PFSK-1 (cell line): Measurements from ENCODE around the gene TMTC2.

Source experiments
- FOXP2 ChIP-seq: optimal IDR thresholded peaks from 2 replicates; pipeline ENCODE3; 2011; ENCODE audit warnings: borderline replicate concordance, control low read depth, inconsistent platforms; ENCODE audit not compliant: insufficient read depth; ENCODE audit errors: extremely low read length, extremely low read depth
- POLR2AphosphoS5 ChIP-seq: IDR thresholded peaks from 2 replicates; pipeline ENCODE4 v1.6.1; 2012; ENCODE audit warnings: low read depth, mild to moderate bottlenecking, control low read depth, low read length, moderate library complexity
- SIN3A ChIP-seq: IDR thresholded peaks from 2 replicates; pipeline ENCODE4 v1.6.1; 2012; ENCODE audit warnings: mild to moderate bottlenecking, low read length, moderate library complexity, borderline replicate concordance; ENCODE audit not compliant: insufficient read depth
- TAF1 ChIP-seq: IDR thresholded peaks from 2 replicates; pipeline ENCODE4 v1.6.1; 2012; ENCODE audit warnings: low read length, control low read depth, borderline replicate concordance; ENCODE audit not compliant: insufficient read depth
- TF ChIP-seq, protein P1 (sequence below), 2 experiments: IDR thresholded peaks; 2 replicates each; pipeline versions ENCODE4 v1.6.1 to v1.8.0; 2011 to 2012; ENCODE audit warnings: low read depth in 2 of 2, low read length in 2 of 2, control low read depth in 1 of 2, inconsistent platforms in 1 of 2, mild to moderate bottlenecking in 1 of 2, moderate library complexity in 1 of 2; ENCODE audit not compliant: insufficient read depth in 1 of 2

The TMTC2 gene

DNA sequence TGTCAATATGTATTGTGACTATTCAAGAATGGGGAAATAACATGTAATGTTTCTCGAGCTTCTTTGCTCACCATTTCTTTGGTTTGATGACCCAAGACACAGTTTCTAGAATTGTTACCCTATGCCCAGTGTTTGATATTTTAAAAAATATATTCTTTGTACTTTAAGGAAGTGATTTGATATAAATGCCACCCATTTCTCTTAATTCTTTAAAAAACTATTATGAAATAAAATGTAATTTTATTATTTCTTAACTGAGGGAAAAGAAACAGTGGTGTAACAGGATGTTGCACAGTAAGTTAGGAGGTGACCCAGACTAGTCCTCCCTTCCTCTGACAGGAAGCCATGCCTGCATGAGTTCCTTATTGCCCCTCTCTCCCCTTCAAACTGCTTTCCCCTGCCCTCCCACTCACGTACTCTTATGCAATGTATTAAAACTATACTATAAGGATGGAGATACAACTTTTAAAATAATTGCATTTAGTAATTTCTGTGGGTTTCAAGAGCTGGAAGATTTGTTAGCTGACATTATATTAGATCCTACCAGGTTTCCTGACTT lies 279.4 kb downstream of the TMTC2 start:
- no peak for TF ChIP-seq SIN3A
- TF ChIP-seq POLR2AphosphoS5, result no peak
- TF ChIP-seq FOXP2, result no peak
- TF ChIP-seq, protein P1, sequence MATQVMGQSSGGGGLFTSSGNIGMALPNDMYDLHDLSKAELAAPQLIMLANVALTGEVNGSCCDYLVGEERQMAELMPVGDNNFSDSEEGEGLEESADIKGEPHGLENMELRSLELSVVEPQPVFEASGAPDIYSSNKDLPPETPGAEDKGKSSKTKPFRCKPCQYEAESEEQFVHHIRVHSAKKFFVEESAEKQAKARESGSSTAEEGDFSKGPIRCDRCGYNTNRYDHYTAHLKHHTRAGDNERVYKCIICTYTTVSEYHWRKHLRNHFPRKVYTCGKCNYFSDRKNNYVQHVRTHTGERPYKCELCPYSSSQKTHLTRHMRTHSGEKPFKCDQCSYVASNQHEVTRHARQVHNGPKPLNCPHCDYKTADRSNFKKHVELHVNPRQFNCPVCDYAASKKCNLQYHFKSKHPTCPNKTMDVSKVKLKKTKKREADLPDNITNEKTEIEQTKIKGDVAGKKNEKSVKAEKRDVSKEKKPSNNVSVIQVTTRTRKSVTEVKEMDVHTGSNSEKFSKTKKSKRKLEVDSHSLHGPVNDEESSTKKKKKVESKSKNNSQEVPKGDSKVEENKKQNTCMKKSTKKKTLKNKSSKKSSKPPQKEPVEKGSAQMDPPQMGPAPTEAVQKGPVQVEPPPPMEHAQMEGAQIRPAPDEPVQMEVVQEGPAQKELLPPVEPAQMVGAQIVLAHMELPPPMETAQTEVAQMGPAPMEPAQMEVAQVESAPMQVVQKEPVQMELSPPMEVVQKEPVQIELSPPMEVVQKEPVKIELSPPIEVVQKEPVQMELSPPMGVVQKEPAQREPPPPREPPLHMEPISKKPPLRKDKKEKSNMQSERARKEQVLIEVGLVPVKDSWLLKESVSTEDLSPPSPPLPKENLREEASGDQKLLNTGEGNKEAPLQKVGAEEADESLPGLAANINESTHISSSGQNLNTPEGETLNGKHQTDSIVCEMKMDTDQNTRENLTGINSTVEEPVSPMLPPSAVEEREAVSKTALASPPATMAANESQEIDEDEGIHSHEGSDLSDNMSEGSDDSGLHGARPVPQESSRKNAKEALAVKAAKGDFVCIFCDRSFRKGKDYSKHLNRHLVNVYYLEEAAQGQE (IDR thresholded peaks at IDR 0.05; ENCODE audit: insufficient read depth in 1 of 2, low read depth in 2 of 2, low read length in 2 of 2), result no peak
- no peak for TF ChIP-seq TAF1

DNA sequence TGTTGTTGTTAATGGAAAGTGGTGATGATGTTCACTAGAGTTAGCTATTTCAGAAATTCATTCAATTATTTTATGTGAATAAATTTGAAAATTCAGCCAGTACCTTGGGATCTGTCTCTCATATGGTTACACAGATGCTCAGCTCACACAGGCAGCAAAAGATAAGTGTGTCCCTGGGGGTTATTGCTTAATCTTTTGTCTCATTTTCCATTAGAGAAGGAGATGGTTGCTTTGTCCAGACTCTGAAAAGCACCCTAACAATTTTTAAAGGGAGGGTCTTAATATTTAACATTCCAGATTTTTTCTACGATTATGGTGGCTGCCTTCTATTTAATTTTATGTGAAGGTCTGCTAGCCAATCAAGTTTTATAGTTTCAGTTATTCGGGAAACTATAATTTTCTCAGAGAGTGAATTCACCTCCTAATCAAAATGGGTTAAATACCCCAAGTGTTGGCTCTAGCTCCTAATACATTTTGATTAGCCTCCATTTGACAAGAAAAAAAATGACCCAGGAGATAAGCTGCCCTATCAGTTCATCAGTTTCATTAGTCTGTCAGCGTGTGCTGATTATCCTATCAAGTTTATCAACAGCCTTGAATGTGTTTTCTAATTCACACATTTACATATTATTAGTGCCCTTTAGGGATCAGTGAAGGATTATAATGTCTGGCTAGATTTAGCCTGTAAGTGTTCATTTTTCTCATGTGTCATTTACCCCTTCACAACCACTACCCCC lies 282.1 kb downstream of the TMTC2 start:
- TF ChIP-seq POLR2AphosphoS5 (no peak), TAF1 (no peak), FOXP2 (no peak), SIN3A (no peak)
- TF ChIP-seq, protein P1 (IDR thresholded peaks at IDR 0.05; ENCODE audit: insufficient read depth in 1 of 2, low read depth in 2 of 2, low read length in 2 of 2), result no peak

DNA sequence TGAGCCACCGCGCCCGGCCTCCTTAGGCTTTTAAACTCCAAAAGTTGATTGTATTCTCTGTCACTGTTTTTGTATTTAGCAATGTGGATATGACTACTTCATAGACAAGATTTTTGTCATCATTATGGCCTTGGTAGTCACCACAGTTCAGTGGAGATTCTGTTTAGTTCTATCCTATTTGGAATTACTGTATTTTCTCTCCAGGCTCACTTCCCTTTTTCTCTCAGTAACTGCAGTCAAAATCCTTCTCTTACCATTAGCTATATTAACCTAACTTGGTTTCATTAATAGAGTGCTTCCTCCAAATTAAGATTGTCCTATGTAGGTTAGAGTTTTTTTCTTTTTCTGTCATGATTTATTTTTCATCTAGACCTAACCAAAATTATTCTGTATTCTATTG lies 283.9 kb downstream of the TMTC2 start:
- TF ChIP-seq POLR2AphosphoS5 (no peak), TAF1 (no peak), SIN3A (no peak), FOXP2 (no peak)
- TF ChIP-seq, protein P1 (IDR thresholded peaks at IDR 0.05; ENCODE audit: insufficient read depth in 1 of 2, low read depth in 2 of 2, low read length in 2 of 2), result no peak

DNA sequence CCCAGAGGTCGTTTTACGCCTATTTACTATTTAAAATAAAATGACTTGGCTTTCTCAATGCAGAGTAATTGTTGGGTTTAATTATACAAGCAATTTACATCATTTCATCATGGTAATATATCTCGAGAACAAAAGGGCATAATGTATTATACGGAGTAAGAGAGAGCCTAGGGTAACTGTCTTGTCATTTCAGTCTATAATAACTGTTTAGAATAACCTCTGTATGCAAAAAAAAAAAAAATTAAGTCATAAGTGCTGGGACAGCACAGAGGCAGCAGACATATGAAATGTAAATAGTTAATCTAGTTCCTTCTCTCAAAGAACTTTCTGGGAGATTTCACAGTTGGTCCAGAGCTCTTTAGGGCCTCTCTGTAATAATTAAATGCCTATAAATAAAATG lies 284.9 kb downstream of the TMTC2 start:
- TF ChIP-seq FOXP2 (no peak), SIN3A (no peak), POLR2AphosphoS5 (no peak), TAF1 (no peak)
- TF ChIP-seq, protein P1 (IDR thresholded peaks at IDR 0.05; ENCODE audit: insufficient read depth in 1 of 2, low read depth in 2 of 2, low read length in 2 of 2), result no peak

DNA sequence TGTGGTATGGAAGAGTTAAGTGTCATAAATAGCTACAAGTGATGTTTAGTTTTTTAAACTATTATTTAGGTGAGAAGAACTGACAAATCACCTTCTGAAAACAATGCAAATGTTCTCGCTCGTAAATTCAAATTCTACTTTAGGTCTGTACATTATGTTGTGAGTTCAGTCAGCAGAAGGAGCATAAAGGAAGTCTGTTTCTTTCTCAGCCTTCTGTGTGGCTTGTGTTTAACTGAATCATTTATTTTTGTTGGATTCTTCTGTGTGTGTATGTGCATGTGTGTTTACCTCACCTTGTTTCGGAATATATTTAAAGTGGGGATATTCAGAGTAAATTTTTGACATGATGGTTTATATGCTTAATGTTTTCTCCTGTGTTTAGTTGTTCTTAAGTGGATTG lies 285.9 kb downstream of the TMTC2 start:
- TF ChIP-seq, protein P1 (IDR thresholded peaks at IDR 0.05; ENCODE audit: insufficient read depth in 1 of 2, low read depth in 2 of 2, low read length in 2 of 2), result no peak
- TF ChIP-seq TAF1 (no peak), SIN3A (no peak), FOXP2 (no peak), POLR2AphosphoS5 (no peak)
